Occipital lobe (tissue), 2 donors: ENCODE data around the gene OS9. TPM values are rescaled to one million over a fixed set of nuclear protein-coding genes. Genes with fewer than 3 reads are reported as not detected.

ENCODE experiments used
- DNase-seq: peaks from one replicate; lab custom pipeline; 2025; lab: John Stamatoyannopoulos, UW
- total RNA-seq: library from RNA; depleted of rRNA; stranded (reverse); fragments of >200 nt; gene quantifications from one replicate; pipeline ENCODE4 v1.2.3, GENCODE V29; 2014

OS9 gene
- total RNA-seq, 1 donor from 2014 or later = 90.0 TPM

GRCh38 chr12:57722716-57723629 lies 29.0 kb downstream of the OS9 start:
- DNase-seq = no peak

GRCh38 chr12:57723630-57723962 lies 29.7 kb downstream of the OS9 start:
- no peak for DNase-seq

DNA sequence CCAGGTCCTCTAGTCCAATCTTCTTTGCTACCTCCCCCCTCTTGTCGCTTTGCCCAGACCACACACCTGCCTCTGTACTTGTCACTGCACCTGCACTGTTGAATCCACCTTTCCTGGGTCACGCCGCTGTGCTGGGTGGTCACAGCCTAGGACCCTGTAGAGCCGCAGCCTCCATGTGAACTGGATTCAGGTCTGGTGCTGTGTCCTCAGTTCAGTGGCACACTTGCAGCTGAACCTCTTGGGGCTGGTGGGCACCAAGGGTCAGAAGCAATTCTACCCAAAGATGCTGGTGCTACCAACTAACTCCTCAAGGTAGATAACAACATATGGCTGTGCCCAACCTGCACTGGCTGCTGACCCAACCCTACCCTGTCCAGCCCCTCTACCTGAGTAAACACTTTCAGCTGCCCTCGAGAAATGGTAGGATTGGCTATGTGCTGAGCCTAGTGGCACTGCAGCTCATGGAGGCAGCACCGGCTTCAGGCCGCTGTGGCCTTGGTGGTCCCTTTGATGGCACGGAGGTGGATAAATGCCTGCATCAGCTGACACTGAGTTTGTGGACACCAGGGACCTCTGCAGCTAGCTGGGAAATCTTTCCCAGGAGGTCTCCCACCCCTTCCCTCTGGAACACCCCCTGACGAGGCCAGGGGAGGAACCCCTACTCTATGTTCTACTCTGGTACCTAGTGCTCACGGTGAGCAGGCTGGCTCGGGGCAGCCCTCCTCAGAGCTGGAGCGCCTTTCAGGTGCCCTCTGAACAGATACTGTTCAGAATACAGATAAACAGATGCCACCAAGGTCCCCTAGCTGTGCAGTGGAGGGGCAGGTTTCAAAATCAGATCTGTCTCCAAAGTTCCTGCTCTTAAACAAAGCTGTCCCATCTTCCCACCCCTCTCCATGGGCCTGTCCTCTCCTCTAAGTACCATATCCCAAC lies 30.3 kb downstream of the OS9 start:
- DNase-seq = no peak

DNA sequence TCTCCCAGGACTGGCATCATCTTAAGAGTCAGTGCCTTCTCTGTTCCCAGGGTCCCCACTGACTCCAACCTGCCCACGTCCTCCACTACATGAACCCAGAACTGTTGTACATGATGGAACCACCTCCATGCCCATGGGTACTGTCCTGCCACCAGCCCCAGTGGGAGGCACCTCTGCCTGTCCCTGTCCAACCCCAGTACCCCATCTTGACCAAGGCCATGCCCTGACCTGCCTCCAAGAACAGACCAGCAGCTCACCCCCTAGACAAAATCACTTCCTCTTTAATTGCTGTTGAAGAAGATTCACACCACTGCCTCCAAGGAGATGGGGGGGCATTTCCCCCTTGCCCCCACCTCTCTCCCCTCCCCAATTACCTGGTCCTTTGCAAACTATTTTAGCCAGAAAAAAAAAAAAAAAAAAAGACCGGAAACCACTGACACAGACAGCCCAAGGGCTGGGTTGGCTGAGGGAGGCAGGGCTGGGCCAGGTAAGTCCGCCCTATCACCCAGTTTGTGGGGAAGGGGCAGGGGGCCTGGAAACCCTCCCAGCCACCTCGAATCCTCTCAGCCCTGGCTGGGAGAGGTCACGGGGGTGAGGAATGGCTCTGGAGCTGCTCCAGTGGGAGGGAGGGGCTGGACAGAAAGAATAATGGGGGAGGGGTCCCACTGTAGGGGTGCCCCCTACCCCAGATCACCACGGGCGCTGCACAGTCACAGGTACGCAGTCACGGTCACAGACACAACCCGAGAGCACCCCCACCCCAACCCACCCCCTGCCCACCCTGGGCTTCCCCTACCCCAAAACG lies 31.2 kb downstream of the OS9 start:
- no peak for DNase-seq

GRCh38 chr12:57725851-57726150 lies 31.9 kb downstream of the OS9 start:
- DNase-seq = no peak

DNA sequence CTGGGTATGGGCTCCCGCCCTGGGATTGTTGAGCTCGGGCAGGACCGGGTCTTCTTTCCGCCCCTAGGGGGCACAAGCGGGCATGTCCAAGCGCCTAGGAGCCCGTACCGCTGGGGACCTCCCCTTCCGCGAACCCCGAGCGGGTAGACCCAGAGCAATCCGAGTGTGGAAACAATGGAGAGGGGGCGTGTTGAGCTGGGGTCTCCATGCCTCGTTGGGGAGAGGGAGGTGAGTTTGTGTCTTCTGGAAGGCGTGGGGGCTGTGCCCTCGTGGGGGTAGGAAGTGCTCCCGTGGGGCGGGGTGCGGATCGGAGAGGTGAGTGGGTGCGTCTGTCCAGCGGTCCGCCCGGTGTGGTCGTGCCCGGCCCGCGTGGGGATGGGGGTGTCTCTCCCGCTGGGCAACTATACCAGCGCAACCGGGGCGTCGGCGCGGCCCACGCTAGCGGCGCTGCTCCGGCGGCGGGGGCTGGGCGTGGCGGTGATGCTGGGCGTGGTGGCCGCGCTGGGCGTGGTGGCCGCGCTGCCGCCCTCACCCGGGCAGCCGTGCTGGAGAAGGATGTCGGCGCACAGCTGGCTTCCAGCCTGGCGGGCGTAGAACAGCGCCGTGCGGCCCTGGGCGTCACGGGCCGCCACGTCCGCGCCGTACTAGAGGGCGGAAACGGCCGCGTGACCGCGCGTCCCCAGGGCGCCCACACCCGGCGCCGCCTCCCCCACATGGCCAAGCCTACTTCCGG lies 32.4 kb downstream of the OS9 start:
- peak; percentile 22 for DNase-seq

DNA sequence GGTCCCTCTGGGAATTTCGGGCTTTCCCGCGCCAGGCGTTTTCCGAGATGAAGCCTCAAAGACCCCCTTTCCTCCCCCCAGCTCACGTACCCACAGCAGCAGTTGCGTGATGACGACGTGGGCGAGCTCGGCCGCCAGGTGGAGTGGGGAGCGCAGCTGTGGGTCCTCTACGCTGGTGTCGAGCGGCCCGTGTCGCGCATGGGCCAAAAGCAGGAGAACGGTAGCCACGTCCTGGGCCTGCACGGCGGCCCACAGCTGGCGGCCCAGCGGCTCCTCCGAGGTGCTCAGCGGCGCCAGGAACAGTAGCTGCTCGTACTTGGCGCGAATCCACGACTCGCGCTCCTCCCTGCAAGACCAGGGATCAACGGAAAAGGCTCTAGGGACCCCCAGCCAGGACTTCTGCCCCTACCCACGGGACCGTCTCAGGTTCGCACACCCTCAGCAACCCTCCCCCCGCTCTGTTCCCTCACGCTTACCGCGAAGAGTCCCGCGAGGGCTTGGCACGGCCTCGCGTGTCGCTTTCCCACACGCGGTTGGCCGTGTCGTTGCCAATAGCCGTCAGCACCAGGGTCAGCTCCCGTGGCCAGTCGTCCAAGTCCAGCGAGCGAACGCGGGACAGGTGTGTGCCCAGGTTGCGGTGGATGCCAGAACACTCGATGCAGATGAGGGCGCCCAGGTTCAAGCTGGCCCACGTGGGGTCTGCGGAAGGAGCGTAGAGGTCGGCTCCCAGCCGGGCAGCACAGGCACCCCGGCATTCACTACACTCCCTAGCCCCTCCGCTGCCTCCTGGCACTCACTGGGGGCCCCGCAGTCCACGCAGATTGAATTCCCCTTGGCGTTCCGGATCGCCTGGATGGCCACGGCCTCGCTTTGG lies 33.2 kb downstream of the OS9 start:
- no peak for DNase-seq

DNA sequence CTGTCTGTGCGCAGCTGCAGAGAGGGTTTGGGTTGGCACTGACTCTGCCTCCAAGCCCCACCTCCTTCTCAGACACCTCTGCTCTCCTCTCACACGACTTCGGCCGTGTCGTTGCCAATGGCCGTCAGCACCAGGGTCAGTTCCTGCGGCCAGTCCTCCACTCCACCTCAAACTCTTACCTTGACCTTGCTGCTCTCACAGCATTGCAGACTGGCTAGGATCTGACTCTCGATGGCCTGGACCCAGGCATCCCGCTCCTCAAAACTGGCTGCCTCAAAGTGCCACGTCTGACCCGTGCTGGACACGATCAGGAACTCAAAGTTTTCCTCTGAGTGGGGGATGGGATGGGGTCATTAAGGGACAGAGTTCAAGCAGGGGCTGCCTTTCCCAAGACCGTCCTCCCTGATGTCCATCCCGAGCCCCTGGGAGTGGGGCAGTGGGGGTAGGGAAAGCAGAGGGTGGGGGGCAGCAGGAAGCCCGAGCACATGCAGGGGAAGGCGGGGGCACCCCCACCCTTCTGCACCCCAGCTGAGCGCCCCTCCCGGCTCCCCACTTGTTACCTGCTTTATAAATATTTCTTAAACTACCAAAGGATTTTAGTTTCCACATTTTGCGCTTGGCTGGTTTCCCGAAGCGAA lies 33.9 kb downstream of the OS9 start:
- DNase-seq = no peak

- no peak for DNase-seq
Observed at GRCh38 chr12:57729321-57729844, 35.5 kb downstream of the OS9 start.

DNA sequence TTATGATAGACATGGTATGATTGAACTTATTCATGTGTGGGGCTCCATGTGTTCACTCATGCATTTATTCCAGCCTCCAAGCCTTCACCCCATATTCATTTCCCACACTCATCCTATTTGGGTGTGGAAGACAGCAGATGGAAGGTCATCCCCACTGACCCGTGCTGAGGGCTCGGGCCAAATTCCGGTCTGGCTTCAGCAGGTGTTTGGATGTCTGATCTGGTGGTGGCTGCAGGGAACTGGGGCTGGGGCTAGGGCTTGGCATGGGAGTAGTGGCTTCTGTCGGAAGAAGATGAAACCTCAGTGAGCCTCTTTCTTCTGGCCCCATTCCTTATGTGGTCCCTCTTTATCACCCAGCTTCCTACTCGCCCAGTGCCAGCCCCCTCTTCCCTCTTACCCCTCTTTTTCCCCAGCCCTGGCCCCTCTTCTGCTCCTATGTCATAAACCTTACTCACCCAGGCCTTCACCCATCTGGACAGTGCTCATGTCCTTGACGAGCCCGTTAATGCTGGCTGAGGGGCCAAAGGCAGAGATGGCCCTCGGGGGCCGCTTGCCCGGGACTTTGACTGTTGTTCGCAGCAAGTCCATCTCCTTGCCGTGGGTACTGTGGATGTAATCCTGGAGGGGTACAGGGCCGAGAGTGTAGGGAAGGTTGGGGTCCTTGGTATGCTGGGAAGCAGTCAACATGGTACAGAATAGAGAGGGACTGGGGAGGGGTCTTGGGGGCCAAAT lies 36.6 kb downstream of the OS9 start:
- no peak for DNase-seq

GRCh38 chr12:57731411-57732080 lies 37.6 kb downstream of the OS9 start:
- DNase-seq = no peak

DNA sequence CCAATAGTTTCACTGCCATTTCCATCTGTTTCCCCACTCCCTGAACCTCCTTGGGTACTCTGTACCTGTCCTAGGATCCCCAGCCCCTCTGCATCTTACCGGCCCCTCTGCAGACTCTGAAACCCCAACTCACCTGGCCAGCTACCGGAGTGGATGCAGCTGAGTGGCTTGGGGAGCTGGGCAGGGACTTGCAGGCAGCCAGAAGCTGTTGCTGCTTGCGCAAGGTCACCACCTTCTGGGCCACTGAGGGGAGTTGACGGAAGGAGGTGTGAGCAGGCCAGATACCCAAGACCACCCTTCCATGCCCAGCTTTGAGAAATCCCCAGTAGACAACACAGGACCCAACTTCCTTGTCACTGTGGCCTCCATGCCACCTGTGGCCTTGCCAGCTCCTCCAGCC lies 38.3 kb downstream of the OS9 start:
- DNase-seq = no peak

- no peak for DNase-seq
Observed at GRCh38 chr12:57732726-57733593, 39.0 kb downstream of the OS9 start.

DNA sequence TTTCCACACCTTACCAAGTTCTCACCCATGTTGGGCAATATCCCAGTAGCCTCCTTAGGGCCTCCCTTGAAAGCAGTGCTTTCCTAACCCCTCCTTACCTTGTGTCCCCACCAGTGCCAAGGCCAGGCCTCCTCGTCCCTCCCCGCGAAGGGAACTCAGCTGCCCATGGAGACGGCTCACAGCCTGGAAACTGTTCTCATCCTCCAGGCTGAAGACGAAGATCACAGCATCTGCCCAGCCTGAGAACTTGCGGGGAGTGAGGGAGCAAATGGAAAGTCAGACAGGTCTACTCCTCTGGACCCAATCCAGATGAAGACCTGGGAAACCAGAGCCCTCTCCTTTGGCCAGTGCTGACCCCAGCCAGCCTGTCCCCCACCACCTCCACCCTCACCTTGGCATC lies 40.0 kb downstream of the OS9 start:
- no peak for DNase-seq

DNA sequence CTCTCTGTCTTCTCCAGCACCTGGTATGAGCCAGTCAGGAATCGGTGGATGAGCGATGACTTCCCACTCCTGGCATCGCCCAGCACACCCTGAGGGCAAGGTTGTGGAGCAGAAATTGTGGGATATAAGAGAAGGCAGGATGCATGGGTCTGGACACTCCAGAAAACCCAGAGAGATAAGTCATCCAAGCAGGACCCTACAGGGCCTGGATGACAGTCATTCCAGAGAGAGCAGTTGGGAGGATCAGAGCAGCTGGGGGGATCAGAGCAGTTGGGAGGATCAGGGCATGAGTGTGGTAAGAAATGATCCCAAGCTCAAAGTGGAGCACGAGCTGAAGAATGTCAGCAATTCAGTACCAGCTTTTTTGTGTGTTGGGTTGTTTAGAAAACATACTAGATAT lies 40.7 kb downstream of the OS9 start:
- DNase-seq = no peak

- no peak for DNase-seq
Observed at GRCh38 chr12:57735198-57735855, 41.4 kb downstream of the OS9 start.
